DMS53 treated with DMSO at 0.1 percent for 48 hours (cell line): ENCODE results near the gene AGAP1.

Source experiments
- DNase-seq: peaks from one replicate; lab custom pipeline; 2025; ENCODE audit not compliant: unreplicated experiment; lab: John Stamatoyannopoulos, UW

Gene AGAP1

DNA sequence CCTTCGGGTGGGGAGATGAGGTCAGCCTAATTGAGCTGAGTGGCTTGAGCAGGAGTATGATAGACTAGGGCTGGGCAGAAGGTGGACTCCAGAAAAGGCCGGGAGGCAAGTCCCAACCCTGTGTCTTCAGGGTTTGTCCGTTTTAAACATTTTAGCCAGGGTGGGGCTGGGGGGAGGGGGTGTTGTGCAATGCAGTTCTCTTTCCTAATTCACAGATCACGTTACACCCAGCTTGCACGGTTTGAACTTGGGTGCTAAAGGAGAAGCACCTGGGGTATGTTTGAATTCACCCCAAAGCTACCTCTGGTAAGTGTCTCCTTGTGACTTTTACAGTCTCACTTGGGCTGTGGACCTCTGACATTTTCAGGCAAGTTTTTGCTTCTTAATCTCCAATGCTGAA lies 233.3 kb downstream of the AGAP1 start:
- no peak for DNase-seq

DNA sequence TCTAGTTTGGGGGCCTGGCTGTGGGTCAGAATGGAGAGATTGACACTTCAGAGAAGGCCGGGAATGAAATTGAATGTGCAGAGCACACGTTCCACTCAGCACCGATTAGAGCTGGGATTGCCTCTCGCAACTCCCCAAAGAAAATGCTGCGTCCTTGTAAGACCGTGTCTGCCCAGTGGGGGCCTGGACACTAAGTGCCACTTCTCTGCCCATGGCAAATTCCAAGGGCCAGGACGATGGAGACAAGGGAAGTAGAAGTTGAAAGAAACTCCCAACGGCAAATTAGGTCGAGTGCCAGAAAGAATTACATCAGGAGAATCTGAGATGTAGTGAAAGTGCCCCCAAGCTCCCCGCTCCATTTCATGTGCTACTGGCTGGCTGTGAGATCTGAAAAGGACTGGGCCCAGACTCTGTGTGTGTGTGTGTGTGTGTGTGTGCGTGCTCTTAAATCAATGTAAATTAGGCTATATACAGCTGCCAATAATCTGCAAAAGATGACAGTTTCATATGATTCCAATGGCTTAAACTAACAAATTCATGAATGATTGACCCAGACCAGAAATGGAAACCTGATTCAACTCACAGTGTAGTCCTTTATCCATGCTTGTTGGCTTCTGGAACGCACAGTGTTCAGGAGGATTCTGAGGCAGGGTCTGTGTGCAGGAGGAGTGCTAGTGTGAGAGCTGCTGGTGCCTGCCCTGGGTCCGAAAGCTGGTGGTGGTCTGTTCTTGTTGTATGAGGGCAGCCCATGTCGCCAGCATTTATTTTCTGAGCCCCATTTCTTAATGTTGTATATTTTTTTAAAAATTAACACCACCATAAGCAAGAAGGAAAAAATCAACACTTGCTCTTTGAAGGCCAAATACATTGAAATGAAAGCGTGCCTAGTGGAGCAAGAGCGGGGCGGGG lies 234.3 kb downstream of the AGAP1 start:
- no peak for DNase-seq

DNA sequence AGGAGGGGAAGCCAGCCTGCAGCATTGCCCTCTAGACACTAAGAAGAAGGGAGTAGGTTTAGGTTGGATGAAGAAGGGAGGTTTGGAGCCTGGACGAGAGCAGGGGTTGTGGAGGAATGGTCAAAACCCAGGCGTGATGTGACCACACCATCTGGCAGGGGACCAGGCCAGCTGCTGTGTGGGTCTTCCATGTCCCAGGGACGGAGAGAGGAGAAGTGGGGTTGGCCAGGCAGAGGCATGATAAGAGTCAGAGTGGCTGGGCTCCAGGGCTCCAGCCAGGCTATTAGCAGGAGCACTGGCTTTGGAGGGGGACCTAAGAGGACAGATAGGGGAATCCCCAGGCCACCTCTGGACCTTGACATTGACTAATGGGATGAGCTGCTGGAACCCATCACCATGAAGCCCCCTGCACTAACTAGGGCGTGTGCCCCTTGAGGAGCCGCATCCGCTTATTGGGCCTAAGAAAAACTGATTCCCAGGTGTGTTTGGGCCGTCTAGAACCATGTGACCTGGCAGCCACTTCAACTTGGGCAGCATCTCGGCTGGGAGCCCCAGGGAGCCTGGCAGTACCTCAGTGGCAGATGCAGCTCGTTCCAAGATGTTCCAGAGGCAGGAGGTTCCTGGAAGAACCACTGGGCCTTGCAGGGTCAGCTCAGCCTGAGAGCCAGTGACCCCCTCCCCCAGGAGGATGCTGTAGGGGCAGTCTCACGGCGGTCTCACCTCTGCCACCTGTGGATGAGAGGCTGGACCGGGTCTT lies 235.1 kb downstream of the AGAP1 start:
- DNase-seq: no peak

DNA sequence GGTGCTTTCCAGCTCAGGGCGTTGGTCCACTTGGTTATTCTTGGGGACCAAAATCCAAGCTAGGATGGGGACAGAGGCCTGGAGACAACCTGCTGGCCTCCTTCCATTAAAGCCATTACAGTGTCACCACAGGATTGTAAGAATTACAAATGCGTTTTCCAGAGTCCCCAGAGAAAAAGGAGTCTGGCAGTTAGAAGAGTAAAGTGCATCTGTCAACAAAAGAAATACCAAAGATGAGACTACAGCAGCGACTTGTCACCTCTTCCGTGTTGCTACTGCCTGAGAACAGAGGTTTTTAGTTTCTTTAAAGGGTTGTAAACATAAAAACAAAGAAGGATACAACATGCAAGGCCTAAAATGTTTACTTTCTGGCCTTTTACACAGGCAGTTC lies 235.7 kb downstream of the AGAP1 start:
- no peak for DNase-seq

DNA sequence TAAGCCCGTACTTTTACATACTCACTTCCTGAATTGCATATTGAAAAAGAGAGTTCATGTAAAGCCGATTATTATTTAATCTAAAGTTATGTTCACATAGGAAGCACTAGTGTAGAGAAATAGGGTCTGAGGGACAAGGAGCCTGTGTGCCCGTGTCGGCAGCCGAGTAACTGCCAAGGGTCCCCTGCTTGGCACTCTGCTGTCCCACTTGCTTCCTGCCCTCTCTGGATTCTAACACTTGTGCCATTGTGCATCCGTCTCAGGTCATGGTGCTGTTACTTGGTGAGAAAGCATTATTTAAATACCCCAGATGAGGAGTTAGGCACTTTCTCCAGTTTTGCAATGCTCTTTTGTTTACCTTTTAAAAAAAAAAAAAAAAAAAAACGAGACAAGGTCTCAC lies 236.3 kb downstream of the AGAP1 start:
- DNase-seq: no peak

DNA sequence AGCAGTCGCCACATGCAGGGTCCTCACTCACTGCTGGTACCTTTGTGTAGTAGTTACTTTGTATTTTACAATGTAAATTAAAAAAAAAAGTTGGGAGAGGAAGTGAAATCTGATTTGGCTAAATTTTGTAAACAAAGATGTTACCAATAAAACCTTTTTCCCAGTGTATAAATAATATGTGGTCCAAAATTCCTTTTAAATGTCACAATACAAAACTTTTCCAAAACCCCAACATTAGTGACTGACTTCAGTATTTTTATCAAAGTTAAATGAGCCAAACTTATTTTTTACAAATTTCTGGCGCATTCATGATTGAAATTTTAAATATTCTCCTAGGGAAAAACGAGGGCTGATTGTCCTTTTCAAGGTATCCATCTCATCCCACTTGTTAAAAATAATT lies 239.9 kb downstream of the AGAP1 start:
- no peak for DNase-seq

DNA sequence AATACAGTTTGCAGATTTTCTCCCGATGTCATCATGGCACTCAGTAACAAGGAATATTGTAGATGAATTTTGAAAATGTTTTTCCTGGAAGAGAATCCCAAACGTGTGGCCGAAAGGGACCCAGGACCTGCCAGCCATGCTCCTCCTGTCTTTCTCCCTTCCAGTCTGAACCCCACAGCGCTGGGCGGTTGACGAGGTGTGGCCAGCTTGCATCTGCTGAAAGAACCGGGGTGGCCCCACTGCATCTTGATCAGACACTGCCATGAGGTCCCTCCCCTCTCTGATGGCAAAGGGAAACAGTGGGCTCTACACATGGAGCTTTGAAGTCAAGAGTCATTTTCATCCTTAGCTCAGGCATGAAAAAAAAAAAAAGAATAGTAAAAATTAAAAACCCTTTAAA lies 240.3 kb downstream of the AGAP1 start:
- DNase-seq: no peak

DNA sequence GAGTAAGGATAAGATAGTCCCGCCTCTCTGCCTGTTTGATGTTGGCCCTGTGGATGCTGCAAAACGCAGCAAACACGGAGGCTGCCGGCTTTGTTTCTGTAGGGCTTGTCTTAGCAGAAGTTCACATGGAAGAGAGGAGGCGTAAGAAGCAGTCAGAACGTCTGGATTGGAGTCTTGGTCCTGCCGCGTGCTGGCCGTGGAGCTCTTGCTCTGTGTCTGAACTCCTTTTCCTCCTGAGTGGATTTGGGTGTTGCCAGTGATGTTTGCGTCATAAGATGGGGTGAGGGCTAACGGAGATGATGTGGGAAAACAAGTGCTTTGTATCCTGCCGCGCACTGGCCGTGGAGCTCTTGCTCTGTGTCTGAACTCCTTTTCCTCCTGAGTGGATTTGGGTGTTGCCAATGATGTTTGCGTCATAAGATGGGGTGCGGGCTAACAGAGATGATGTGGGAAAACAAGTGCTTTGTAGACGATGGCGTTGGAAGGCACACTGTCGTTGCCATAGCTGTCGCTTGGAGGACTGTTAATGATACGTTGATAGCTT lies 240.9 kb downstream of the AGAP1 start:
- no peak for DNase-seq

DNA sequence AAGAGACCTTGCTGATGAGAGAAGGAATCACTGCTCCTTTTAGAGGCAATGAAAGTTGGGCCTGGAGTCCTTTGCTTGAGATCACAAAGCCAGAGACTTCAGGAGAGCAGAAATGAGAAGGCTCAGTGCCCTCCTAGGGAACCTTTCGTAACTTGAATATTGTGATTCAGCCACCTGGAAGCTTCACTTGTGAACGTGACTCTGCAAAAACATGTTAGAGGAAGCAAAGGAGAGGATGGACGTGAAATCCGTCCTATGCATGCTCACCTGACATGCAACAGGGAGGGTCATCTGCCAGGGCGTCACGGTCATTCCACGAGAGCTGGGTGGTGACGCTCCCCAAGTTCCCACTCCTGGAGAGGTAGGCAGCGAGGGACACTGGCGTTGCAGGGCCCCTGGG lies 243.6 kb downstream of the AGAP1 start:
- DNase-seq: no peak

DNA sequence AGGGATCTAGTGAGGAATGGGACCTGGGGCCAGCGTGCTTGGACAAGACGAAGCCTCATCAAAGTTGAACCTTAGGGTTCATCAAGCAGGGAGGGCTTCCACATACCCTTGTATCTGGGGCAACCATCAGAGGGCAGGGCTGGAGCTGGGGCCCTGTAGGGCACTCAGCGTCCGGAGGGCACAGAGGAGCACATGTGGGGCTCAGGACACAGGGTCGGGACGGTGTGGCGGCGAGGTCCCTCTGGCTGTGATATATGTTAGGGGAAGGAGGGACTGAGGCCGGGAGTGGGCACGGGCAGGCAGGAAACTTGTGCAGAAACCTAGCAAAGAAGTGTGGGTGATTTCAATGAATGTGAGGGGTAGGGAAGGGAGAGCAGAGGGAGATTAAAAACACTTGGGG lies 244.0 kb downstream of the AGAP1 start:
- DNase-seq: no peak

DNA sequence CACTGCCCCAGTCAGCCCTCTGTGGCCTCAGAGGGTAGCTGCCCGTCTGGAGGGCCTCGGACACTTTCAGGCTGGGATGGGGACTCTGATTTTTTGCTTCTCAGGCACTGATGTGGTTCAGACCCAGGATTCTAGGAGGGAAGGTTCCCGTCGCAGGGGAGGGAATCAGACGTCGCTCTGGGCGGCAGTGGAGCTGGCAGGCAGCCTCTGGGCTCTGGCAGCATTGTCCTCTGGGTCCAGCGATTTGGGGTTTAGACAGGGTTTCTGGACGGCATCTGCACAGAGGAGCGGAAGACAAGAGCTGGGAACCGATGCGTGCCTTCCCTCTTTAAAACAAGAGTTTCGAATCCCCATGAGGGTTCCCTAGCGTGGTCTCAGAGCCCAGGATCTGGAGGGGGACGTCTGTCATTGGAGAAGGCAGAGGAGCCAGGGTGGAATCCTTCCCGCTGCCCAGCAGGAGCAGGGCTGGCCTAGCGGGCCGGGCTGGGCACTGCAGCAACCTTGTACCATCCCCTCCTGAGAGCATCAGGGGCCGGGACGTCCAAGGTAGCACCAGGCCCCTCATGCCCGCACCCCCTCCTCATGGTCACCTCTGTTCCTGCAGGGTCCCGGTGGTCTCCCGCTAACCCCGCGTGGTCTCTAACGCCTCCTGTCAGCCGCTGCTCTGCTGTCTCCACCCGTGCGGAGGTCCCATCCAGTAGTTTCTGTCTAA lies 246.0 kb downstream of the AGAP1 start:
- DNase-seq: no peak

DNA sequence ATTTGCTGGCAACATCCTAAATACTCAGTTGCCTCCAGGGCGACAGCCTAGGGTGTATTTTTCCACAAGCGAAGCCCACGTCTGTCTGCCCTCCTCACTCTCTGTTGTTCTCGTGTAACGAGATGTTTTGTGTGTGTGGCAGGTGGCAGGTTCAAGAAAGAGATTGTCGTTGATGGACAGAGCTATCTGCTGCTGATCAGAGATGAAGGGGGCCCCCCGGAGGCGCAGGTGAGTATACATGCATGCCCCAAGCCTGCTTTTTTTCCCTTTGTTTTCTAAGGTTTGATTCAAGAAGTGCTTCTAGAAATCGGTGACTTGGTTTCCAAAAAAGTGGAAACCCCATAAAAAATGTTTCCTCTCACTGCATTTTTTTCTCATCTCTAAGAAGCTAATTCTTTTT lies 247.0 kb downstream of the AGAP1 start:
- DNase-seq: no peak

DNA sequence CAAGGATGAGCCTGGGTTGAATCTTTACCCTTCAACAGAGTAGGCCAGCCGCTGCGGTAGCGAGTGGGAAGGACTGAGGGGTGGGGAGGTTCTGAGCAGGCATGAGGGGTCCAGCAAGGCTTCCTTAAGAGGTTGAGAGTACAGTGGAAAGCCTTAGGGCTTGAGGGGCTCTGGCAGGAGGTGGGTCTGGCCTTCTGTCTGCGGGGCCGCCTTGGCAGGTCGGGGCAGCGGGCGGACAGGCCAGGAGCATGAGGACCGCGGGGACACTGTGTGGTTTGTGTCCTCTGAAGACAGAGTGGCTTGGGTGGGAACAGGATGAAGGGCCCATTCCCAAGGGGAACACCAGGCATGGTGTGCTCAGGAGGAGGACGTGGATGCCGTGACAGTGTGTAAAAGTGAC lies 250.3 kb downstream of the AGAP1 start:
- DNase-seq: no peak

DNA sequence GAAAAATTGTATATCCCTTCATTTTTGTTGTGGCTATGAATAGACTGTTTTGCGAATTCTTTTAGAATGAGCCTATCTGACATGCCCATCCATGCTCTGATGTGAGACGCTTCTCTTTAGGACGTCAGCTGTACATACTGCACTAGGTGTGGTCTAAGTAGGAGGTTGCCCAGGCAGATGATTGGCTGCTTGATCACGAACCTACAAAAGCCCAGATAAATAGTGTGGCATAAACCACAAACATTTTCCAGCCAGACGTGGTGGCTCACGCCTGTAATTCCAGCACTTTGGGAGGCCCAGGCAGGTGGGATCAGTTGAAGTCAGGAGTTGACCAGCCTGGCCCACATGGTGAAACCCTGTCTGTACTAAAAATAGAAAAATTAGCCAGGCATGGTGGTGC lies 251.8 kb downstream of the AGAP1 start:
- DNase-seq: no peak

DNA sequence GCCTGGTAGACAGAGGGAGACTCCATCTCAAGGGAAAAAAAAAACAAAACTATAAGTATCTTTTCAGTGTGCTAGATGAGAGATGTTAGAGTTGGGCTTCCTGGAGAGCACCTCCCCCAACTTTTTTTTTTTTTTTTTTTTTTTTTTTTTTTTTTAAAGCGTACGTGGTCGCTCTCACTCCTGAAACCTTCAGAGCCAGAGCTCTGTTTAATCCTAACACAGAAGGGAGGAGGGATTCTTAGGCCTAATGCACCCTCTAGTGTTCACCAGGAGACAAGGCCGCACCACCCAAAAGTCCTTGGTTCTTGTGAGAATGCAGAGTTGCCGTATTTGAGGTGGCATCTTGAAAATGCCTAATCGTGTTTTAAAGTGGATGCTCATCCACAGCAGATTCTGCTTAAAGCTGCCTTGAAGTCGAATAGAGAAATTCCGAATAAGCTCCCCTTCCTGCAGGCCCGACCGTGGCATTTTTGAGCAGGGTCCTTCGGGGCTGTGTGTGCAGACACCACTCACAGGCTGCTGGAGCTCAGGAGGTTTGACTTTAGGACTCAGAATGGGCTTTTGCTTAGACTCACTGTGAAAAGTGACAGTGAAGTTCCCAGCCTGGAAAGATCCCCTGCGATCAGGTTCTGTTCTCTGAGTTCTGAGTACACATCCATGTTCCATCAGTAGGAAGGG lies 252.6 kb downstream of the AGAP1 start:
- peak; percentile 35 for DNase-seq

DNA sequence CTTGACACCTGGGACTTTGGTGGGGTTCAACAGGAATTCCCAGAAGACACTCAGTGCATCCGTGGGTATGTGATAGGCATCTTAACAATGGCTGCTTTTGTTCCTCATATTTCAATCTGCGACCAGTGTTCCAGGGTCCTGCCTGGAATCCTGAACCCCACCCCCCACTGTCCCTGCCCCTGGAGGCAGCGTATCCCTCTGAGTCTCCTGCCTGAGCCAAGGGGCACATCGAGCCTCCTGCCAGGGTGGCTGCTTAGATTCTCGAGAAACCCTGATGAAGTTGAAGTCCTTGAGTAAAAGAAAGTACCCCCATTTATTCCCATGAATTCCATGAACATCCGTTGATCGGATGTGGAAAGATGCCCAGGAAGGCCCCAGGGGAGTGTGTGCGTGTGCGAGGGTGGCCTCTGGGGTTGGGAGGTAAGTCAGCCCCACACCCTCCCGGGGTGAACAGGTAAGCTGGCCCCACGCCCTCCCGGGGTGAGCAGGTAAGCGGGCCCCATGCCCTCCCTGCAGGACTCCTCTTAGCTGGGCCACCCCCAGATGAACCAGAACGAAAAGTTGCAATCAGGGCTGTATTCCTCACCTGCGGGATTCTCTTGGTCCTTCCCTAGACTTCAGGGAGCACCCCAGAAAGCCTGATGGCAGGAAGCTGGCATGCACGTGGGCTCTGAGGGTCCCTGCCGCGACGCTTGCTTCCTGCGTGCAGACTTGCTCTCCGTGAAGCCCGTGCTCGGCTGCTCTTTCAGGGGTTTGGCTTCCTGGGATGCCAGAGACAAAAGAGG lies 253.3 kb downstream of the AGAP1 start:
- no peak for DNase-seq

DNA sequence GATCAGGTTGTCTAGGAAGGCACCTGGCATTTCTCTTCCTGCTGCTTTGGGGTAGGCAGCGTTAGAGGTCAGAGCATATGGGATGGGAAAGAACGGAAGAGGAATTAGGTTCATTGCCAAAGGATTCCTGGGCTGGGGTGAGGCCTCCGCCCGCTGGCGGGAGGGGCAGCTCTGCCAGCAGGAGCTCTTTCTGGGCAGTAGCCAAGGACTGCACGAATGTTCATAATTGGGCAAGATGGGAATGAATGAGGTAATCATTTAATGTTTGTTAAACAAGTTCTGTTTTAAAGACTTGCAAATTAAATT lies 253.9 kb downstream of the AGAP1 start:
- no peak for DNase-seq

DNA sequence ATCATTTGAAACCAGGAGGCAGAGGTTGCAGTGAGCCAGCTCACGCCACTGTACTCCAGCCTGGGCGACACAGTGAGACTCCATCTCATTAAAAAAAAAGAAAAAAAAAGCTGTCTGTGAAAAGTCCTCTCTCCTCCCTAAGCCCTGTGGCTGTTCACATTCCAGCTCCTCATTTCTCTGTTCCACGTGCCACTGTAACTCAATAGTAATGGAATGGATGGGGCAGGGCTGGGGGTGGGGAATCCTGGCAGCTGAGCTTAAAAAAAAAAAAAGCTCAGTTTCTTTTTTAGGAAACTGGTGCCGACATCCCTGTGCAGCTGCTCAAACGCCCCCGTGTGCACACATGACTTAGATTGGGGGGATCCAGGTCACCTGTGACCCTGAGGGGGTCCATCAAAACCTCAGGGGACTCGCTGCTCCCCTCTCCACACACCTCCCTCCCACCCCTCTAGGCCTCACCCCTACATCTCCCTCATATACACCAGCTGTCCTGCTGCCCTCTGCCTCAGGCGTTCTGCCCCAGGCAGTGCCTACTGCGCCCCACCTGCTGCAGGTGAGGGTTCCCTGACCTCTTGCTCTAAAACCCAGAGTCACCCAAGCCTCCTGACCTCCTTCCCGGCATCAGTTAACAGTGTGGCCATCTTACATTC lies 255.4 kb downstream of the AGAP1 start:
- DNase-seq: no peak

DNA sequence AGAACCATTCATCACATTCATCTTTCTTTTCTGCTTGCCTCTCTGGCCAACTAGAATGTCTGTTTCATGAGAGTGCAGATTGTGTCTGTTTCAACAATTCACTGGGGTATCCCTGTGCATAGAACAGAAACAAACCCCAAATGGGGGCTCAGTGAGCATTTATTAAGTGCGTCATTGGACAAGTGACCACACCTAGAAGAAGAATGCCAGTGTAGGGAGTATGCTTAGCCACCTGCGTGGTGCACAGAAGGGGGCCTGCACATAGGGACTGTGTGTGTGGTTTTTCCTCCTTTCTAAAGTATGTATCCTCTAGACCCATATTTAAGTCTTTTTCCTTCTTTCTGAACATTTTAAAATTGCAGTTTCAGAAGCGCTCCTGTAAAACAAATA lies 255.9 kb downstream of the AGAP1 start:
- no peak for DNase-seq

DNA sequence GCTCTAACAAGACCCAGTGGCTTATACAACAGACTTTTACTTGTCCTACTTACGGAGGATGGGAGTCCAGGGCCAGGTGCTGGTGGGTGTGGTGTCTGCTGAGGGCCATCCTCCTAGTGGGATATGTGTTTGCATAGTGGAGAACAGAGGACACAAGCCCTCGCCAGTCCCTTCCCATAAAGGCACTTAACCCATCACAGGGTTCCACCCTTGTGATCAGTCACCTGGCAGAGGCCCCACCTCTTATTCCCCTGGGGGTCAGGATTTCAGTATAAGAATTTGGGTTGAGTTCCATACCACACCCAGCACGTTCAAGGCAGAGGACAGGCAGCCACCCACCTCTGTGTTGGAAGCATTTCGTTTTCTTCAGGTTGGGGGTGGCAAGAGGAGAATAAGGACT lies 259.0 kb downstream of the AGAP1 start:
- DNase-seq: no peak
